Erythroblast (primary cell): ENCODE measurements around the gene ST7.

ENCODE experiments used
- DNase-seq, 2 experiments: peaks; one replicate each; lab custom pipeline; 2025; lab: John Stamatoyannopoulos, UW
- GATA1 ChIP-seq: IDR thresholded peaks from 2 replicates; pipeline ENCODE4 v1.6.1; 2011; ENCODE audit warnings: low read depth, mild to moderate bottlenecking, control low read depth, low read length, moderate library complexity
- POLR2A ChIP-seq: IDR thresholded peaks from 2 replicates; pipeline ENCODE4 v1.6.1; 2011; ENCODE audit warnings: mild to moderate bottlenecking, low read length

Gene ST7

DNA sequence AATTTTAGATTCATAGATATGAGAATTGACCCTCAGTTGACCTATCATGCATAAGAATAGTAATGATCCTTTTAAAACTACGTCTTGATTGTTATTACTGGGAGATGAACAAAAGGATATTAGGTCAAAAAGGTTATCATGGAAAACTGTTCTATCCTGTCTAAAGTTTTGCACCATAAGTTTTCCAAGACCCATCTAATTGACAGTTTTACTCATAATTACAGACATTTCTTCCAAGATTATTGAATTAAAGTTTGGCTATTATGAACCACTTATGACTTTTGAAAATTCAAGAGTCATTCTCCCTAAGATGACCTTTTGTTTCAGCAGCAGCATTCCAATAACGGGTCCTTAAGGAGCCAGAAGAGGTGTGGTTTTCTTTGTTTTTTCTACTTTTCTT lies 225.3 kb downstream of the ST7 start:
- DNase-seq, result no peak
- TF ChIP-seq POLR2A (no peak), GATA1 (no peak)

- DNase-seq, result no peak
- no peak for TF ChIP-seq POLR2A
- TF ChIP-seq GATA1, result no peak
Measured at GRCh38 chr7:117179701-117180100, 226.4 kb downstream of the ST7 start.

GRCh38 chr7:117183729-117184128 lies 230.4 kb downstream of the ST7 start:
- TF ChIP-seq GATA1, result no peak
- TF ChIP-seq POLR2A, result no peak

DNA sequence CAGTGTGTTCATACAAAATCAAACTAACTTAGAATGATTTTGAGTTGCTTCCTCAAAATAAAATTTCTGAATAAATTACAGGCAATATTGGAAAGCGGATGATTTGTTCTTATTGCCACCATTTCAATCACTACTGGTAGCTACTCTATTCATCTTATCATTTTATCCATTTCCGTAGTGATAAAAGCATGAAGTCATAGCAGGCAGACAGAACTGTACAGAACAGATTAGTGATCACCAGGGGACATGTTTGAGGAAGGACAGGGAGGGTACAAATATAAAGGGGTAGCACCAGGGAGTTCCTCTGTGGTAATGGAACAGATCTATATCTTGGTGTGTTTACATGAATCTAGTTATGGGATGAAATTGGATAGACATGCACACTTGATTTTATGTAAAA lies 231.1 kb downstream of the ST7 start:
- DNase-seq, result peak; percentile 31 to 67
- TF ChIP-seq POLR2A (no peak), GATA1 (no peak)

More at GRCh38 chr7:117183729-117184128, 230.4 kb downstream of the ST7 start:
- DNase-seq, result no peak

- DNase-seq, result peak in 1 of 2 experiments; percentile 33
Measured at GRCh38 chr7:117185124-117185523, 231.8 kb downstream of the ST7 start.

GRCh38 chr7:117186218-117187010 lies 233.1 kb downstream of the ST7 start:
- peak; percentile 7 for TF ChIP-seq POLR2A
- TF ChIP-seq GATA1, result no peak
- peak; percentile 63 to 73 for DNase-seq

More at GRCh38 chr7:117185124-117185523, 231.8 kb downstream of the ST7 start:
- TF ChIP-seq GATA1 (no peak), POLR2A (no peak)

- peak; percentile 58 to 63 for DNase-seq
- TF ChIP-seq GATA1, result no peak
- no peak for TF ChIP-seq POLR2A
Measured at GRCh38 chr7:117188376-117188775, 235.1 kb downstream of the ST7 start.

DNA sequence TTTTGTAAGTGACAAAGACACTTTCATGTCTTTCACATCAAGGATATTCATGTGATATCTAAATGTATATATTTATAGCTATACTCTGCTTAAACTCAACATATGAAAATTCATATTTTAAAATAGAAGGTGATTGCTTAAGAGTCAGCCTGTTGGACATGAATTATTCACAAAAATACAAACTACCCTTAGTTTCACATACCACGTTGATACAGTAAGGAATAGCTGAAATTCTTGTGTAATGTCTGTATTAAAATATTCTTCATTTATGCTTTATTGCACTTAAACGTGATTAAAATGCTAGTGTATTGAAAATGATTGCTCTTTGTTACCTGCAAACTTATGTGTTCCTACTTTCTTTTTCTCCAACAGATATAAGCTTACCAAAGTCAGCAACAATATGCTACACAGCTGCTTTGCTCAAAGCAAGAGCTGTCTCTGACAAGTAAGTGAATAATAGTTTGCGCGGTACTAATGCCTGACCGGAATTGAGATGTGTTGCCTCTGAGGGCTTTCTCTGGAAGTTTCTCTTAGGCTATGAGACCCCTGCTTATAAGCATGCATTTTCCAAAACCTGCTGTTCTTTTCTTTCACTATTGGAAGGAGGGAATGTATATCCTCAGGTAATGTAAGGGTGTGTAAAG lies 235.8 kb downstream of the ST7 start:
- no peak for TF ChIP-seq GATA1
- TF ChIP-seq POLR2A, result no peak
- no peak for DNase-seq

- TF ChIP-seq GATA1, result no peak
- TF ChIP-seq POLR2A, result no peak
- DNase-seq, result no peak
Measured at GRCh38 chr7:117190104-117190503, 236.8 kb downstream of the ST7 start.

- no peak for DNase-seq
- no peak for TF ChIP-seq POLR2A
- no peak for TF ChIP-seq GATA1
Measured at GRCh38 chr7:117190746-117191435, 237.6 kb downstream of the ST7 start.

DNA sequence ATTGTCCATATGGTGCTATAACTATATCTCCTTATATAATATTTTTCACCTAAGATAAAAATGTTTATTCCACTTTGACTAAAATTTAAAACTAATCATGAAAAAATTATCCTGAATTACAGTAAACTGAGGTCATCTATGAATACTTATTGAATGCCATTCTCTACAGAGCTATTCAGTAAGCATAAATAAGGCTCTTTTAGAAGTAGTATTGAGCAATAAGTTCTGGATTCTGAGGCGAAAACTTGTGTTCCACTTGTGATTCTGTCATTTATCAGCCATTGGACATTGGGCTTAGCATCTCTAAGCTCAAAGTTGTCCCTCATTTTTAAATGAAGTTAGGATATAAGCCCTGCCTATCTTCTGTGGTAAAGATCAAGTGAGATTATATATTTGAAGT lies 238.8 kb downstream of the ST7 start:
- DNase-seq, result no peak
- TF ChIP-seq GATA1, result no peak

- peak; percentile 14 to 20 for DNase-seq
- TF ChIP-seq POLR2A (no peak), GATA1 (no peak)
Measured at GRCh38 chr7:117193564-117193963, 240.3 kb downstream of the ST7 start.

DNA sequence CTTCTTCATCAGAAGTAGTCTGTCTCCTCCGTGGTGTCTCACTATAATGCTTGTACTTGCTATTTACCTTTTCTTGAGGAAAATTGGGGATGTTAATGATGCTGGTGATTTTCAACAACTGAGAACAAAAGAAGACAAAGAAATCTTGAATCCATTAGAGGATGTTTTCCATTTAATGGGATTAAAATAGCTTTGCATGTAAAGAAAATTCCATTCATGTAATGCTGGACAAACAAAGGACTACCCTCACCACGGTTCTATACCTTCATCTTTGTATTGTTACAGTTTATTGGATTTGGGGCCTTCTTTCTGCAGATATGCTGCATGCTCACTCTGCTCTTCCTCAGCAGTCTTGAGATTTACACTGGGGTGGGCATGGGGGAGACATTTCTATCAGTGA lies 241.1 kb downstream of the ST7 start:
- DNase-seq, result no peak
- TF ChIP-seq GATA1 (no peak), POLR2A (no peak)
